ENCODE data around the gene FN1.

FN1 gene

GRCh38 chr2:215382480-215382879 lies 53.4 kb downstream of the FN1 start:
- no peak for DNase-seq (ENCODE audit: low read depth in 2 of 2)

- DNase-seq (ENCODE audit: low read depth in 2 of 2) = no peak
Measured at GRCh38 chr2:215382011-215382410, 53.9 kb downstream of the FN1 start.

GRCh38 chr2:215380699-215381098 lies 55.2 kb downstream of the FN1 start:
- DNase-seq (ENCODE audit: low read depth in 2 of 2) = no peak

- DNase-seq (ENCODE audit: low read depth in 2 of 2) = no peak
Measured at GRCh38 chr2:215379948-215380347, 55.9 kb downstream of the FN1 start.

GRCh38 chr2:215379039-215379438 lies 56.8 kb downstream of the FN1 start:
- DNase-seq (ENCODE audit: low read depth in 2 of 2) = no peak

GRCh38 chr2:215378045-215378444 lies 57.8 kb downstream of the FN1 start:
- DNase-seq (ENCODE audit: low read depth in 2 of 2) = no peak

- no peak for DNase-seq (ENCODE audit: low read depth in 2 of 2)
Measured at GRCh38 chr2:215377283-215377682, 58.6 kb downstream of the FN1 start.

- no peak for DNase-seq (ENCODE audit: low read depth in 2 of 2)
Measured at GRCh38 chr2:215376103-215376780, 59.6 kb downstream of the FN1 start.

- DNase-seq (ENCODE audit: low read depth in 2 of 2) = no peak
Measured at GRCh38 chr2:215375467-215375830, 60.4 kb downstream of the FN1 start.

- DNase-seq (ENCODE audit: low read depth in 2 of 2) = no peak
Measured at GRCh38 chr2:215374642-215375466, 61.0 kb downstream of the FN1 start.

GRCh38 chr2:215374002-215374401 lies 61.9 kb downstream of the FN1 start:
- DNase-seq (ENCODE audit: low read depth in 2 of 2) = no peak

GRCh38 chr2:215372968-215373649 lies 62.8 kb downstream of the FN1 start:
- no peak for DNase-seq (ENCODE audit: low read depth in 2 of 2)

- DNase-seq (ENCODE audit: low read depth in 2 of 2) = no peak
Measured at GRCh38 chr2:215371915-215372897, 63.7 kb downstream of the FN1 start.

GRCh38 chr2:215370112-215370965 lies 65.5 kb downstream of the FN1 start:
- no peak for DNase-seq (ENCODE audit: low read depth in 2 of 2)

- no peak for DNase-seq (ENCODE audit: low read depth in 2 of 2)
Measured at GRCh38 chr2:215369181-215369760, 66.6 kb downstream of the FN1 start.

- no peak for DNase-seq (ENCODE audit: low read depth in 2 of 2)
Measured at GRCh38 chr2:215368493-215368809, 67.4 kb downstream of the FN1 start.

- no peak for DNase-seq (ENCODE audit: low read depth in 2 of 2)
Measured at GRCh38 chr2:215367662-215368492, 68.0 kb downstream of the FN1 start.

- DNase-seq (ENCODE audit: low read depth in 2 of 2) = no peak
Measured at GRCh38 chr2:215366440-215367032, 69.3 kb downstream of the FN1 start.

GRCh38 chr2:215365184-215365658 lies 70.6 kb downstream of the FN1 start:
- DNase-seq (ENCODE audit: low read depth in 2 of 2) = no peak
